Right atrium auricular region (tissue), 2 donors: ENCODE results near the gene AIFM3. TPM values are rescaled to one million over a fixed set of nuclear protein-coding genes. Genes with fewer than 3 reads are reported as not detected.

Source experiments
- DNase-seq: peaks from one replicate; pipeline ENCODE4 v3.0.0-alpha.2; 2019; ENCODE audit warnings: low spot score
- H3K27ac ChIP-seq, 2 donors: fragments of 200-600 bp; sonication (generic); 1 replicate in 1 of 2; 2 replicates in 1 of 2; pipeline ENCODE4 v1.5.1; 2016 to 2019
- H3K27me3 ChIP-seq, 2 donors: fragments of 200-600 bp; sonication (generic); one replicate each; pipeline versions ENCODE4 v1.5.1 to v1.6.0; 2017 to 2019
- H3K36me3 ChIP-seq: fragments of 200-600 bp; sonication (generic); one replicate; pipeline ENCODE4 v1.5.1; 2016
- H3K4me1 ChIP-seq, 2 donors: fragments of 200-600 bp; sonication (generic); one replicate each; pipeline versions ENCODE4 v1.5.1 to v1.6.0; 2017 to 2019
- H3K4me3 ChIP-seq, 2 donors: fragments of 200-600 bp; sonication (generic); 1 replicate in 1 of 2; 2 replicates in 1 of 2; pipeline ENCODE4 v1.5.1; 2017 to 2019; ENCODE audit warnings: mild to moderate bottlenecking in 1 of 2, moderate library complexity in 1 of 2
- H3K9me3 ChIP-seq, 2 donors: fragments of 200-600 bp; sonication (generic); one replicate each; pipeline ENCODE4 v1.5.1; 2019
- CTCF ChIP-seq, 2 donors: fragments of 200-600 bp; sonication (generic); IDR thresholded peaks; one replicate each; pipeline ENCODE4 v1.5.1; 2019; ENCODE audit warnings: antibody characterized with exemption in 2 of 2
- total RNA-seq, 2 donors: library from RNA; depleted of rRNA; stranded (reverse); fragments of >200 nt; gene quantifications; one replicate each; pipeline ENCODE4 v1.1.0, GENCODE V29; 2016

AIFM3 gene
- total RNA-seq, 2 donors from 2014 or later, result 0.75 to 1.0 TPM

- peaks cover 0 to 10% of the 10 kb centered on the region in 2 donors for H3K9me3 ChIP-seq
- no peaks in the 10 kb centered on the region for H3K27me3 ChIP-seq
- H3K4me1 ChIP-seq, result peaks cover 0 to 41% of the 10 kb centered on the region in 2 donors
- H3K27ac ChIP-seq, result no peak overlapping the region
- no peak for DNase-seq
- H3K4me3 ChIP-seq, result no peak overlapping the region
- no peaks in the 10 kb centered on the region for H3K36me3 ChIP-seq
- no peak for TF ChIP-seq CTCF (IDR thresholded peaks at IDR 0.05)
Observed at GRCh38 chr22:20980523-20980922, 13.5 kb downstream of the AIFM3 start.

GRCh38 chr22:20980938-20981722 lies 14.1 kb downstream of the AIFM3 start:
- Histone ChIP-seq H3K27me3 (no peaks in the 10 kb centered on the region), H3K27ac (peak overlapping the region; percentile 93 to 95), H3K4me3 (peak overlapping the region; percentile 82 to 83), H3K9me3 (peaks cover 0 to 10% of the 10 kb centered on the region in 2 donors), H3K36me3 (no peaks in the 10 kb centered on the region), H3K4me1 (peaks cover 0 to 41% of the 10 kb centered on the region in 2 donors)
- no peak for TF ChIP-seq CTCF (IDR thresholded peaks at IDR 0.05)
- no peak for DNase-seq

- DNase-seq, result peak; percentile 81
- Histone ChIP-seq H3K27me3 (no peaks in the 10 kb centered on the region), H3K9me3 (peaks cover 0 to 10% of the 10 kb centered on the region in 2 donors), H3K4me3 (peak within 1 kb of the TSS; percentile 82 to 83), H3K27ac (peak within 1 kb of the TSS; percentile 93 to 95), H3K4me1 (peaks cover 0 to 41% of the 10 kb centered on the region in 2 donors), H3K36me3 (peaks cover 3% of the 10 kb centered on the region)
- peak; percentile 53 to 82 for TF ChIP-seq CTCF (IDR thresholded peaks at IDR 0.05)
Observed at GRCh38 chr22:20981787-20982562, 14.9 kb downstream of the AIFM3 start, which contains the start of gene LZTR1. TSS of gene LZTR1 (plus strand) at chr22:20982297. CDS start at chr22:20982372, 75 bp downstream.

GRCh38 chr22:20982563-20982882 lies 15.5 kb downstream of the AIFM3 start:
- peaks cover 0 to 10% of the 10 kb centered on the region in 2 donors for H3K9me3 ChIP-seq
- H3K4me1 ChIP-seq, result peaks cover 0 to 41% of the 10 kb centered on the region in 2 donors
- DNase-seq, result no peak
- TF ChIP-seq CTCF (IDR thresholded peaks at IDR 0.05), result no peak
- H3K4me3 ChIP-seq, result peak overlapping the region; percentile 82 to 83
- H3K27me3 ChIP-seq, result no peaks in the 10 kb centered on the region
- peaks cover 7% of the 10 kb centered on the region for H3K36me3 ChIP-seq
- peak overlapping the region; percentile 93 to 95 for H3K27ac ChIP-seq

- peak overlapping the region; percentile 82 to 83 for H3K4me3 ChIP-seq
- DNase-seq, result no peak
- peaks cover 0 to 41% of the 10 kb centered on the region in 2 donors for H3K4me1 ChIP-seq
- H3K9me3 ChIP-seq, result peaks cover 0 to 8% of the 10 kb centered on the region in 2 donors
- H3K27me3 ChIP-seq, result no peaks in the 10 kb centered on the region
- peaks cover 8% of the 10 kb centered on the region for H3K36me3 ChIP-seq
- H3K27ac ChIP-seq, result no peak overlapping the region
- no peak for TF ChIP-seq CTCF (IDR thresholded peaks at IDR 0.05)
Observed at GRCh38 chr22:20983081-20983771, 16.2 kb downstream of the AIFM3 start.
